IMR-90 (cell line): ENCODE measurements around the gene ATP8B4. TPM values are rescaled to one million over a fixed set of nuclear protein-coding genes. Genes with fewer than 3 reads are reported as not detected.

ENCODE experiments used
- ATAC-seq: fragments of 200-7000 bp; cut with Tn5 transposase; 2 replicates; pipeline ENCODE4 v1.9.1; 2020; ENCODE audit warnings: low read depth, mild to moderate bottlenecking, moderate library complexity
- BruUV-seq: library from RNA; stranded (reverse); fragments of 400-500 nt; replicated peaks from 2 replicates; lab custom pipeline; 2021; lab: Mats Ljungman, UMichigan
- CTCF ChIA-PET: fragments of 300-600 bp; formaldehyde crosslinking; extraction: SDS; loops from one replicate; lab custom pipeline; 2021; ENCODE audit warnings: antibody characterized with exemption; lab: Yijun Ruan, JAX
- POLR2A ChIA-PET: fragments of 300-600 bp; sonication (Branson Sonifier 250); formaldehyde crosslinking; loops from one replicate; lab custom pipeline; 2022; ENCODE audit warnings: antibody characterized with exemption; ENCODE audit not compliant: unreplicated experiment; lab: Charles Lee
- DNase-seq: peaks from one replicate; pipeline ENCODE4 v3.0.0; 2013
- H2AFZ ChIP-seq: replicated peaks from 2 replicates; pipeline ENCODE3; 2013; ENCODE audit warnings: low read length, mild to moderate bottlenecking; ENCODE audit not compliant: poor library complexity
- H2AK5ac ChIP-seq: 2 replicates; pipeline ENCODE4 v1.6.1; 2013; ENCODE audit warnings: low read depth, low read length, inconsistent platforms
- H2AK9ac ChIP-seq: replicated peaks from 2 replicates; pipeline ENCODE3; 2013; ENCODE audit warnings: mild to moderate bottlenecking, low read depth, low read length, moderate library complexity; ENCODE audit not compliant: poor library complexity
- H2BK120ac ChIP-seq: 2 replicates; pipeline ENCODE4 v1.6.1; 2013; ENCODE audit warnings: low read depth, low read length, inconsistent platforms
- H2BK15ac ChIP-seq: 3 replicates; pipeline ENCODE4 v1.6.1; 2013; ENCODE audit warnings: low read depth, low read length, inconsistent platforms
- H2BK20ac ChIP-seq: 2 replicates; pipeline ENCODE4 v1.6.1; 2013; ENCODE audit warnings: low read depth, mild to moderate bottlenecking, inconsistent platforms, low read length, moderate library complexity
- H2BK5ac ChIP-seq: 2 replicates; pipeline ENCODE4 v1.6.1; 2013; ENCODE audit warnings: mild to moderate bottlenecking, low read depth, low read length, inconsistent platforms; ENCODE audit not compliant: poor library complexity, severe bottlenecking
- H3K14ac ChIP-seq: replicated peaks from 2 replicates; pipeline ENCODE4 v1.6.1; 2013; ENCODE audit warnings: low read depth, low read length, inconsistent platforms
- H3K18ac ChIP-seq: 2 replicates; pipeline ENCODE4 v1.6.1; 2013; ENCODE audit warnings: low read depth, low read length, control low read depth
- H3K23ac ChIP-seq: 2 replicates; pipeline ENCODE4 v1.6.1; 2013; ENCODE audit warnings: low read depth, low read length, inconsistent platforms
- H3K27ac ChIP-seq: 2 replicates; pipeline ENCODE4 v1.5.1; 2013; ENCODE audit warnings: mild to moderate bottlenecking, control low read depth, low read length; ENCODE audit not compliant: insufficient read depth
- H3K27me3 ChIP-seq: 2 replicates; pipeline ENCODE4 v1.6.1; 2013; ENCODE audit warnings: low read length; ENCODE audit not compliant: control insufficient read depth, insufficient read depth
- H3K36me3 ChIP-seq: 2 replicates; pipeline ENCODE4 v1.6.1; 2013; ENCODE audit warnings: low read length, mixed read lengths; ENCODE audit not compliant: control insufficient read depth, insufficient read depth
- H3K4ac ChIP-seq: 2 replicates; pipeline ENCODE4 v1.6.1; 2013; ENCODE audit warnings: low read depth, low read length, inconsistent platforms
- H3K4me1 ChIP-seq: 2 replicates; pipeline ENCODE4 v1.6.1; 2013; ENCODE audit warnings: low read length, mixed read lengths; ENCODE audit not compliant: control insufficient read depth, insufficient read depth
- H3K4me2 ChIP-seq: 2 replicates; pipeline ENCODE4 v1.6.1; 2013; ENCODE audit warnings: low read depth, mild to moderate bottlenecking, control low read depth, low read length, moderate library complexity
- H3K4me3 ChIP-seq: 2 replicates; pipeline ENCODE4 v1.5.1; 2013; ENCODE audit warnings: low read depth, mild to moderate bottlenecking, control low read depth, low read length, moderate library complexity; ENCODE audit not compliant: insufficient read depth
- H3K56ac ChIP-seq: 2 replicates; pipeline ENCODE4 v1.6.1; 2013; ENCODE audit warnings: low read length, inconsistent platforms; ENCODE audit not compliant: insufficient read depth; ENCODE audit errors: extremely low read depth
- H3K79me1 ChIP-seq, 2 experiments: 2 replicates each; pipeline ENCODE4 v1.6.1; 2013; ENCODE audit warnings: low read length in 2 of 2, inconsistent platforms in 1 of 2, low read depth in 1 of 2
- H3K9ac ChIP-seq: 2 replicates; pipeline ENCODE4 v1.6.1; 2013; ENCODE audit warnings: low read depth, low read length, control low read depth
- H3K9me1 ChIP-seq: 2 replicates; pipeline ENCODE4 v1.6.1; 2013; ENCODE audit warnings: low read length, inconsistent platforms; ENCODE audit not compliant: insufficient read depth
- H3K9me3 ChIP-seq: 2 replicates; pipeline ENCODE4 v1.6.1; 2013; ENCODE audit warnings: low read length; ENCODE audit not compliant: control insufficient read depth, insufficient read depth
- H4K20me1 ChIP-seq: 2 replicates; pipeline ENCODE4 v1.6.1; 2013; ENCODE audit warnings: low read length, inconsistent platforms; ENCODE audit not compliant: insufficient read depth
- H4K5ac ChIP-seq: 2 replicates; pipeline ENCODE4 v1.6.1; 2013; ENCODE audit warnings: mild to moderate bottlenecking, low read depth, low read length, control low read depth
- H4K8ac ChIP-seq, 2 experiments: 2 replicates each; pipeline ENCODE4 v1.6.1; 2013; ENCODE audit warnings: low read depth in 2 of 2, low read length in 2 of 2, control low read depth in 1 of 2, inconsistent platforms in 1 of 2
- H4K91ac ChIP-seq: 2 replicates; pipeline ENCODE4 v1.6.1; 2013; ENCODE audit warnings: low read depth, low read length, inconsistent platforms; ENCODE audit not compliant: insufficient read depth
- BHLHE40 ChIP-seq: fragments of 150-350 bp; IDR thresholded peaks from 2 replicates; pipeline ENCODE4 v1.6.1; 2016; ENCODE audit warnings: mild to moderate bottlenecking, low read depth, low read length
- CEBPB ChIP-seq: IDR thresholded peaks from 2 replicates; pipeline ENCODE4 v1.6.1; 2012; ENCODE audit warnings: low read depth, low read length, improper control_type of control experiment
- CHD1 ChIP-seq: IDR thresholded peaks from 2 replicates; pipeline ENCODE4 v1.6.1; 2012; ENCODE audit warnings: low read depth, low read length, improper control_type of control experiment
- FOS ChIP-seq: fragments of 150-350 bp; IDR thresholded peaks from 2 replicates; pipeline ENCODE4 v1.6.1; 2016; ENCODE audit warnings: low read depth, low read length
- MXI1 ChIP-seq: IDR thresholded peaks from 2 replicates; pipeline ENCODE4 v1.6.1; 2012; ENCODE audit warnings: low read depth, mild to moderate bottlenecking, low read length, moderate library complexity, borderline replicate concordance
- NFE2L2 ChIP-seq: fragments of 150-350 bp; IDR thresholded peaks from 2 replicates; pipeline ENCODE4 v1.6.1; 2016; ENCODE audit warnings: low read depth, mild to moderate bottlenecking, low read length
- POLR2A ChIP-seq: IDR thresholded peaks from 2 replicates; pipeline ENCODE4 v1.6.1; 2012; ENCODE audit warnings: mild to moderate bottlenecking, low read depth, low read length
- RCOR1 ChIP-seq: IDR thresholded peaks from 2 replicates; pipeline ENCODE4 v1.6.1; 2012; ENCODE audit warnings: mild to moderate bottlenecking, low read length, improper control_type of control experiment; ENCODE audit not compliant: insufficient replicate concordance
- RFX5 ChIP-seq: IDR thresholded peaks from 2 replicates; pipeline ENCODE4 v1.8.0; 2012; ENCODE audit warnings: low read depth, mild to moderate bottlenecking, low read length, moderate library complexity
- SMC3 ChIP-seq: fragments of 150-350 bp; IDR thresholded peaks from 2 replicates; pipeline ENCODE4 v1.6.1; 2016; ENCODE audit warnings: low read depth, mild to moderate bottlenecking, antibody characterized with exemption, low read length, moderate library complexity
- USF2 ChIP-seq: fragments of 150-350 bp; IDR thresholded peaks from 2 replicates; pipeline ENCODE4 v1.6.1; 2017; ENCODE audit warnings: mild to moderate bottlenecking, antibody characterized with exemption, low read length, low read depth
- WGBS, 2 experiments: methylation state at CpG; one replicate each; pipeline versions ENCODE4 v1.1.5 to v1.1.7; 2013; ENCODE audit warnings: missing lambda C conversion rate in 2 of 2; ENCODE audit not compliant: insufficient read length in 1 of 2; ENCODE audit errors: extremely low coverage in 2 of 2; 5-methylcytosine and 5-hydroxymethylcytosine counted together
- dilution Hi-C: fragments of 300-500 bp; cut with HindIII; formaldehyde crosslinking; loops from one replicate; pipeline ENCODE4 v1.14.3; 2018; ENCODE audit warnings: low sequenced_read_pairs; ENCODE audit not compliant: unreplicated experiment
- in situ Hi-C: fragments of 300-500 bp; cut with MboI; formaldehyde crosslinking; loops from 3 replicates; pipeline ENCODE4 v1.14.3; 2019; ENCODE audit warnings: low sequenced_read_pairs, inconsistent platforms, mixed read lengths
- intact Hi-C: fragments of 100-400 bp; cut with micrococcal nuclease; formaldehyde crosslinking; loops from 2 replicates; pipeline ENCODE4 v1.10.0; 2022
- polyA plus RNA-seq, 3 experiments: library from polyadenylated mRNA; depleted of rRNA; stranded (reverse); fragments of >200 nt; gene quantifications; 2 replicates each; pipeline ENCODE4 v1.2.3, GENCODE V29; 2012; ENCODE audit warnings: low replicate concordance in 1 of 3
- total RNA-seq: library from RNA; depleted of rRNA; stranded (reverse); fragments of >200 nt; gene quantifications from 2 replicates; pipeline ENCODE4 v1.2.3, GENCODE V29; 2012
- TF ChIP-seq, protein P1 (sequence below): conservative IDR thresholded peaks from 2 replicates; pipeline ENCODE4 v1.5.1; 2012; ENCODE audit warnings: mild to moderate bottlenecking, low read depth, low read length, improper control_type of control experiment

The ATP8B4 gene
- total and polyA plus RNA-seq, 2 of the 4 experiments (the other 2 are of a cell fraction): 0.12 to 0.54 TPM

DNA sequence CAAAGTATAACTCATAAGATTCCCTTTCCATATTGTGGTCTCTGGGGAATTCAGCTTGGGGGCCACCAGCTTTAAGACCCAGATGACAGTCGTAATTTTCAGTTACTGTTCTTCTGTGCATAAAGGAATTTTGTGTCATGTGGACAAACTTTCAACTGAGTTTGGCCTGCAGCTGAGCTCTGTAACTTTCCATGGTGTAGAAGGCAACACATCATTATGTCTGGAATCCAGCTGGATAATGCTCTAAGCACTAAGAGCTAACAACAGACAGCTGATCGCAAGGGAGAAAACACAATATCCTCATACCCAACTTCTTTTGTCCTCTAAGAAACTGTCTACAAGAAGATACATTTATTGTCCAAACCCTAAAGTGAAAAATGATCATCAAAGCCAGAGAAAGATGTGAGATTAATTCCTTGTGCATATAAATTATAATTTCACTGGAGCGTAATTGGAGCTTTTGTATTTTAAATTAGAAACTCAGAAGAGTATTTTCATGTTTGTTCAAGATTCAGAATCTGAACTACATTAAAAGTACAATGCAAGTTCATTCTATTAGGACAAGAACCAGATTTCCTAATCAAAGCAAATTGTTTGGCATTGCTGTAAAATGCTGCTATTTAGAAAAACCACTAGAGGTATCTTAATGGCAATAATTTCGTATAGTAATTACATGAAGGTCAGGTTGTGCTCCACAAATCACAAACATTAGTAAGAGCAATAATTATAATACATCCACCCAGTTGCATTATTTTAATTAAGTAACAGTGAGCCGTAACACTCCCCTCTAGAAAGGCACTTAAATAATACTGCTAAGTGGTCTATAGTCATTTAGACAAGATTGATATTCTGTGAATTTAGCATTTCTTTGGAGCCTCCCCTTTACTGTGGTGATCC lies 218.8 kb downstream of the ATP8B4 start (continued):
- TF ChIP-seq CEBPB: no peak
- TF ChIP-seq MXI1: no peak

GRCh38 chr15:49898575-49899283 lies 220.3 kb downstream of the ATP8B4 start:
- Histone ChIP-seq H3K4me1 (peaks cover 21% of the 10 kb centered on the region), H4K5ac (peak overlapping the region; percentile 59), H3K79me1 (no peaks in the 10 kb centered on the region), H3K36me3 (no peaks in the 10 kb centered on the region), H3K27me3 (no peaks in the 10 kb centered on the region), H3K18ac (peak overlapping the region; percentile 92), H4K20me1 (no peaks in the 10 kb centered on the region), H3K27ac (peak overlapping the region; percentile 43; the same call in 1 of the 2 replicates), H3K9ac (no peak overlapping the region), H2BK15ac (peak overlapping the region; percentile 69; the same call in 1 of the 3 replicates), H2BK20ac (peak overlapping the region; percentile 52; the same call in 1 of the 2 replicates), H2BK5ac (peak overlapping the region; percentile 7), H4K91ac (peak overlapping the region; percentile 53; the same call in 1 of the 2 replicates), H3K4ac (no peak overlapping the region), H3K14ac (peak overlapping the region; percentile 62), H2BK120ac (peak overlapping the region; percentile 32; the same call in 1 of the 2 replicates), H3K4me3 (no peak overlapping the region), H3K9me1 (0 out of 2 replicates have a peak, but pooled peaks cover 3% of the 10 kb centered on the region), H2AK9ac (no peak overlapping the region), H2AK5ac (no peak overlapping the region), H4K8ac (peak overlapping the region; percentile 18 to 72; a peak in 3 of 4 replicates), H2AFZ (no peak overlapping the region), H3K23ac (no peak overlapping the region), H3K9me3 (no peaks in the 10 kb centered on the region), H3K4me2 (no peak overlapping the region), H3K56ac (no peak overlapping the region)
- CTCF ChIA-PET: no interaction called here
- ATAC-seq (no peak), DNase-seq (no peak)
- in situ Hi-C loops (no loop called here), intact Hi-C loops (no loop called here), dilution Hi-C loops (no loop called here)
- WGBS, 2 experiments: no CpG with 5 or more reads among the region's 2 CpGs
- BruUV-seq: no TSS peak
- POLR2A ChIA-PET: no interaction called here
- TF ChIP-seq FOS: no peak
- no peak for TF ChIP-seq NFE2L2
- no peak for TF ChIP-seq POLR2A
- TF ChIP-seq BHLHE40: no peak
- TF ChIP-seq SMC3: no peak
- TF ChIP-seq RCOR1: no peak
- TF ChIP-seq CHD1: no peak
- TF ChIP-seq MXI1: no peak
- no peak for TF ChIP-seq USF2
- TF ChIP-seq, protein P1, sequence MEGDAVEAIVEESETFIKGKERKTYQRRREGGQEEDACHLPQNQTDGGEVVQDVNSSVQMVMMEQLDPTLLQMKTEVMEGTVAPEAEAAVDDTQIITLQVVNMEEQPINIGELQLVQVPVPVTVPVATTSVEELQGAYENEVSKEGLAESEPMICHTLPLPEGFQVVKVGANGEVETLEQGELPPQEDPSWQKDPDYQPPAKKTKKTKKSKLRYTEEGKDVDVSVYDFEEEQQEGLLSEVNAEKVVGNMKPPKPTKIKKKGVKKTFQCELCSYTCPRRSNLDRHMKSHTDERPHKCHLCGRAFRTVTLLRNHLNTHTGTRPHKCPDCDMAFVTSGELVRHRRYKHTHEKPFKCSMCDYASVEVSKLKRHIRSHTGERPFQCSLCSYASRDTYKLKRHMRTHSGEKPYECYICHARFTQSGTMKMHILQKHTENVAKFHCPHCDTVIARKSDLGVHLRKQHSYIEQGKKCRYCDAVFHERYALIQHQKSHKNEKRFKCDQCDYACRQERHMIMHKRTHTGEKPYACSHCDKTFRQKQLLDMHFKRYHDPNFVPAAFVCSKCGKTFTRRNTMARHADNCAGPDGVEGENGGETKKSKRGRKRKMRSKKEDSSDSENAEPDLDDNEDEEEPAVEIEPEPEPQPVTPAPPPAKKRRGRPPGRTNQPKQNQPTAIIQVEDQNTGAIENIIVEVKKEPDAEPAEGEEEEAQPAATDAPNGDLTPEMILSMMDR: no peak
- no peak for TF ChIP-seq RFX5
